SK-MEL-5 (cell line): Measurements from ENCODE around the gene MAPK9. TPM values are rescaled to one million over a fixed set of nuclear protein-coding genes. Genes with fewer than 3 reads are reported as not detected.
A peak's percentile ranks its signal among the peaks of the same experiment; 100 is the strongest.
"Not testable (repeated sequence)": the region's sequence is repeated elsewhere in the genome, so short reads cannot be mapped to it uniquely, and the experiment has no call there.

Experiments
- DNase-seq: peaks from one replicate; pipeline ENCODE4 v3.0.0-alpha.2; 2016; ENCODE audit warnings: low read depth, low spot score
- in situ Hi-C: cut with HindIII; loops from 2 replicates; pipeline ENCODE4 v1.10.0; 2016; ENCODE audit warnings: low sequenced_read_pairs, high pct_unique_total_duplicates, low pct_unique_long_range_greater_than_20kb
- total RNA-seq: library from RNA; depleted of rRNA; stranded (reverse); fragments of >200 nt; shearing (Covaris generic); gene quantifications from 2 replicates; pipeline ENCODE4 v1.2.3, GENCODE V29; 2014

Gene MAPK9
- total RNA-seq, 1 experiment from 2014 or later: 16.0 TPM

GRCh38 chr5:180215783-180216630 is 75.9 kb downstream of the MAPK9 start:
- in situ Hi-C loops: no loop called here
- DNase-seq: no peak

GRCh38 chr5:180214870-180215770 is 76.8 kb downstream of the MAPK9 start:
- no peak for DNase-seq
- in situ Hi-C loops: no loop called here

GRCh38 chr5:180213657-180214207 is 78.2 kb downstream of the MAPK9 start:
- DNase-seq: no peak
- in situ Hi-C loops: no loop called here

GRCh38 chr5:180213256-180213600 is 78.7 kb downstream of the MAPK9 start:
- DNase-seq: no peak
- in situ Hi-C loops: no loop called here

- in situ Hi-C loops: no loop called here
These were observed 79.3 kb downstream of the MAPK9 start for GRCh38 chr5:180212363-180213255.

GRCh38 chr5:180211761-180212035 is 80.2 kb downstream of the MAPK9 start:
- DNase-seq: no peak
- in situ Hi-C loops: no loop called here

More at GRCh38 chr5:180212363-180213255, 79.3 kb downstream of the MAPK9 start:
- DNase-seq: no peak

- in situ Hi-C loops: no loop called here
- no peak for DNase-seq
These were observed 80.7 kb downstream of the MAPK9 start for GRCh38 chr5:180210961-180211760.

- DNase-seq, in situ Hi-C loops: not testable (repeated sequence)
These were observed 81.8 kb downstream of the MAPK9 start for GRCh38 chr5:180210077-180210476.

GRCh38 chr5:180209137-180209581 is 82.7 kb downstream of the MAPK9 start, which contains the start of gene RASGEF1C:
TSS of gene RASGEF1C (minus strand) at chr5:180209211. CDS start at chr5:180138052, 71,159 bp downstream.
- in situ Hi-C loops: no loop called here
- DNase-seq: peak; percentile 48

- in situ Hi-C loops: no loop called here
- DNase-seq: peak; percentile 5
These were observed 83.3 kb downstream of the MAPK9 start for GRCh38 chr5:180208435-180209081.

- in situ Hi-C loops: no loop called here
- no peak for DNase-seq
These were observed 83.8 kb downstream of the MAPK9 start for GRCh38 chr5:180208038-180208434.

GRCh38 chr5:180207593-180207992 is 84.3 kb downstream of the MAPK9 start:
- no peak for DNase-seq
- in situ Hi-C loops: no loop called here

GRCh38 chr5:180206993-180207392 is 84.9 kb downstream of the MAPK9 start:
- DNase-seq: no peak
- in situ Hi-C loops: no loop called here

- in situ Hi-C loops: no loop called here
- DNase-seq: no peak
These were observed 86.0 kb downstream of the MAPK9 start for GRCh38 chr5:180205916-180206315.

GRCh38 chr5:180204276-180204819 is 87.5 kb downstream of the MAPK9 start:
- in situ Hi-C loops: no loop called here

GRCh38 chr5:180202939-180203573 is 88.8 kb downstream of the MAPK9 start:
- DNase-seq: no peak
- in situ Hi-C loops: no loop called here

More at GRCh38 chr5:180204276-180204819, 87.5 kb downstream of the MAPK9 start:
- no peak for DNase-seq
